ENCODE data around the gene FRMD4B. TPM values are rescaled to one million over a fixed set of nuclear protein-coding genes. Genes with fewer than 3 reads are reported as not detected.

FRMD4B gene
- total RNA-seq: 0.14 and 0.28 TPM in 2 replicates

DNA sequence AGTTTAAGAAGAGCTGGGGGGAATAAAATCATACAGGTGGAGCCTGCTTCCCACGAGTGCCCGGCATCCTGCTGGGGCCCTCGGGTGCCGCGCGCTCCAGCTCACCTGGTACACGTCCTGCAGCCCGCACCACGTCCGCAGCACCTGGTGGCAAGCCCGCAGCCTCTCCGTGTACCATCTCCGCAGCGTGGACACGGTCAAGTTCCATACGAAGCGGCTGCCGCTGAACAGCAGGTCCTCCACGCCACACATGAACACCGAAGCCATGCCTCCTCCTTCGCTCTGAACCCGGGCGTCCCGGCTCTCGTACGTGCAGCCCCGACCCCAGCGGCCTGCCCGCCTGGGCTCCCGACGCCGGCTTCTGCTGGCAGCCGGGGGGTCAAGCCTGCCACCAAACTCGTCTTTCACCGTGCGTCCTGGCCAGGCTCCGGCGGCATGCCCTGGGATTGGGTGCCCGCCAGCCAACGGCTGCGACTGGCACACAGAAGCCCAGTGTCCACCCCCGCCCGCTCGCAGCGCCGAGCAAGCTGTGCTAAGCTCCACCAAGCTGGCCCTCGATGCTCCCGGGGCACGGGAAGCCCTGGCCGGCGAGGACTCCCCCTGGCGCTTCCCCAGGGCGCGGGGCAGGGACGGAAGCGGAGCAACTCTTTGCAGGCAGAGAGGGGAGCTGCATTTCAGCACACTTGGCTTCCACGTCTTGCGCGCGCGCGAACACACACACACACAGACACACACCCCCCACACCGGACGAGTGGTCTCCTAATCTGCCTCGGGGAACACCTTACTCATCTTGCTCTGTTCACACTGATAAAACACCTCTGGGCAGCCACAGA lies at the start of gene FRMD4B:
FRMD4B (minus strand) TSS at position 366 of the 833 bp plus-strand sequence; CDS start at position 267, 99 bp downstream.

GRCh38 chr3:69122403-69122802 lies 263.5 kb downstream of the FRMD4B start, which contains the start of gene LMOD3:
TSS of gene LMOD3 (minus strand) at chr3:69122595. CDS start at chr3:69122386, 209 bp downstream.

